Mucosa of descending colon (tissue), 3 donors: ENCODE results near the gene CFAP141. TPM values are rescaled to one million over a fixed set of nuclear protein-coding genes. Genes with fewer than 3 reads are reported as not detected.

Source experiments
- ATAC-seq: fragments of 200-7000 bp; cut with Tn5 transposase; one replicate; pipeline ENCODE4 v1.9.1; 2020; ENCODE audit warnings: mild to moderate bottlenecking, moderate library complexity
- DNase-seq, 3 donors: peaks; one replicate each; pipeline ENCODE4 v3.0.0-alpha.2; 2020
- H3K36me3 ChIP-seq: fragments of 200-600 bp; one replicate; pipeline ENCODE4 v1.8.0; 2021; ENCODE audit warnings: low read depth, mild to moderate bottlenecking
- H3K4me1 ChIP-seq: fragments of 200-600 bp; one replicate; pipeline ENCODE4 v1.8.0; 2021; ENCODE audit warnings: low read depth, mild to moderate bottlenecking
- H3K4me3 ChIP-seq: fragments of 200-600 bp; one replicate; pipeline ENCODE4 v1.8.0; 2021; ENCODE audit warnings: mild to moderate bottlenecking
- H3K9me3 ChIP-seq: fragments of 200-600 bp; one replicate; pipeline ENCODE4 v1.8.0; 2021; ENCODE audit warnings: mild to moderate bottlenecking
- CTCF ChIP-seq: fragments of 200-600 bp; IDR thresholded peaks from one replicate; pipeline ENCODE4 v1.8.0; 2022; ENCODE audit warnings: antibody characterized with exemption, mild to moderate bottlenecking
- intact Hi-C, 2 donors: fragments of 100-400 bp; cut with DNase I in 1 of 2; cut with micrococcal nuclease in 1 of 2; formaldehyde crosslinking; loops; one replicate each; pipeline versions ENCODE4 v1.11.0 to v1.11.1; 2022; cut with DNase I, micrococcal nuclease
- total RNA-seq, 3 donors: library from RNA; stranded (reverse); fragmentation: NEBNext Ultra II Directional in 2 of 3; extraction: Animal tissue kit (Norgen Biotek cat#: 25700) in 2 of 3; gene quantifications; one replicate each; pipeline versions ENCODE4 v1.2.1 to v1.2.4, GENCODE V29; 2021 to 2023
- donor health status: DM: no; HTN: no; CAD: no; lungs with moderate emphysema.
- donor health status: DM: no; HTN: no; CAD: no.
- donor health status: DM: no; HTN: yes; CAD: no.

CFAP141 gene
- total RNA-seq, 3 donors from 2014 or later = not detected

- intact Hi-C loops = no loop called here
- DNase-seq (peak; percentile 87 to 91 (median 91)), ATAC-seq (peak; percentile 73)
- Histone ChIP-seq H3K9me3 (no peaks in the 10 kb centered on the region), H3K4me1 (peaks cover 45% of the 10 kb centered on the region), H3K36me3 (no peaks in the 10 kb centered on the region), H3K4me3 (peak overlapping the region; percentile 84)
- no peak for TF ChIP-seq CTCF
Observed at GRCh38 chr1:154182344-154183045, 23.6 kb downstream of the CFAP141 start.

- intact Hi-C loops = no loop called here
- DNase-seq = no peak
Observed at GRCh38 chr1:154181944-154182343, 24.2 kb downstream of the CFAP141 start.

GRCh38 chr1:154179946-154180687 lies 26.0 kb downstream of the CFAP141 start:
- ATAC-seq (peak; percentile 1), DNase-seq (peak in 2 of 3 donors; percentile 38 to 40)
- no peaks in the 10 kb centered on the region for H3K9me3 ChIP-seq

More at GRCh38 chr1:154181944-154182343, 24.2 kb downstream of the CFAP141 start:
- peaks cover 51% of the 10 kb centered on the region for H3K4me1 ChIP-seq
- peak overlapping the region; percentile 84 for H3K4me3 ChIP-seq
- no peaks in the 10 kb centered on the region for H3K36me3 ChIP-seq
- H3K9me3 ChIP-seq = no peaks in the 10 kb centered on the region
- no peak for ATAC-seq
- TF ChIP-seq CTCF = no peak

GRCh38 chr1:154178911-154179811 lies 27.0 kb downstream of the CFAP141 start:
- H3K4me3 ChIP-seq = no peak overlapping the region
- H3K9me3 ChIP-seq = no peaks in the 10 kb centered on the region
- H3K4me1 ChIP-seq = peaks cover 65% of the 10 kb centered on the region
- TF ChIP-seq CTCF = no peak
- peak in 2 of 3 donors; percentile 39 to 58 for DNase-seq
- peak; percentile 30 for ATAC-seq
- no peaks in the 10 kb centered on the region for H3K36me3 ChIP-seq
- intact Hi-C loops = no loop called here

More at GRCh38 chr1:154179946-154180687, 26.0 kb downstream of the CFAP141 start:
- Histone ChIP-seq H3K4me1 (peaks cover 65% of the 10 kb centered on the region), H3K36me3 (no peaks in the 10 kb centered on the region), H3K4me3 (no peak overlapping the region)
- intact Hi-C loops = no loop called here
- no peak for TF ChIP-seq CTCF

GRCh38 chr1:154178013-154178412 lies 28.1 kb downstream of the CFAP141 start:
- Histone ChIP-seq H3K9me3 (no peaks in the 10 kb centered on the region), H3K4me1 (peaks cover 65% of the 10 kb centered on the region), H3K36me3 (no peaks in the 10 kb centered on the region), H3K4me3 (no peak overlapping the region)
- ATAC-seq = no peak
- intact Hi-C loops = no loop called here
- DNase-seq = no peak
- TF ChIP-seq CTCF = no peak
